Stimulated activated naive CD8-positive, alpha-beta T cell treated with anti-CD3 and anti-CD28 coated beads, Interleukin-15, Interleukin-2, amounts not matched to agents 100 U/mL and 50 U/mL, for 24 hours (primary cell): ENCODE measurements around the gene SUSD5.
"Not testable (repeated sequence)": the region's sequence is repeated elsewhere in the genome, so short reads cannot be mapped to it uniquely, and the experiment has no call there.

Source experiments
- ATAC-seq: fragments of 150-1000 bp; cut with Tn5 transposase; one replicate; pipeline ENCODE4 v1.10.0; 2021
- DNase-seq: peaks from one replicate; pipeline ENCODE4 v3.0.0; 2021

Gene SUSD5

GRCh38 chr3:33115024-33115768, 103.4 kb downstream of the SUSD5 start:
- DNase-seq: peak; percentile 22

GRCh38 chr3:33114622-33115023, 104.0 kb downstream of the SUSD5 start:
- DNase-seq (no peak), ATAC-seq (no peak)

More at GRCh38 chr3:33115024-33115768, 103.4 kb downstream of the SUSD5 start:
- ATAC-seq: no peak

- DNase-seq (peak; percentile 92), ATAC-seq (peak; percentile 93)
Observed at GRCh38 chr3:33113772-33114621, 104.6 kb downstream of the SUSD5 start, which contains the start of gene CRTAP. TSS of gene CRTAP (plus strand) at chr3:33114014. CDS start at chr3:33114078, 64 bp downstream.

GRCh38 chr3:33111581-33111980, 107.0 kb downstream of the SUSD5 start:
- DNase-seq (no peak), ATAC-seq (no peak)

- DNase-seq, ATAC-seq: not testable (repeated sequence)
Observed at GRCh38 chr3:33106854-33107253, 111.8 kb downstream of the SUSD5 start.

GRCh38 chr3:33105341-33105948, 113.2 kb downstream of the SUSD5 start:
- ATAC-seq (no peak), DNase-seq (no peak)

GRCh38 chr3:33104803-33105202, 113.8 kb downstream of the SUSD5 start:
- no peak for ATAC-seq
- DNase-seq: no peak

GRCh38 chr3:33103480-33103879, 115.1 kb downstream of the SUSD5 start:
- ATAC-seq: no peak

GRCh38 chr3:33103034-33103433, 115.6 kb downstream of the SUSD5 start:
- ATAC-seq (no peak), DNase-seq (no peak)

More at GRCh38 chr3:33103480-33103879, 115.1 kb downstream of the SUSD5 start:
- no peak for DNase-seq

GRCh38 chr3:33100229-33100628, 118.4 kb downstream of the SUSD5 start:
- DNase-seq: no peak
- ATAC-seq: no peak
